Activated CD4-positive, CD25-positive, alpha-beta regulatory T cell treated with anti-CD3 and anti-CD28 coated beads, Interleukin-2, amount 50 U/mL, for 72 hours (primary cell): ENCODE results near the gene DPP3.
A peak's percentile ranks its signal among the peaks of the same experiment; 100 is the strongest.

Source experiments
- DNase-seq: peaks from one replicate; pipeline ENCODE4 v3.0.0; 2021

The DPP3 gene

GRCh38 chr11:66484806-66485380 is 4.7 kb downstream of the DPP3 start:
- DNase-seq = no peak

- DNase-seq = no peak
Observed at GRCh38 chr11:66488957-66489356, 8.7 kb downstream of the DPP3 start.

- DNase-seq = no peak
Observed at GRCh38 chr11:66489636-66490035, 9.4 kb downstream of the DPP3 start.

- DNase-seq = no peak
Observed at GRCh38 chr11:66491315-66491935, 11.2 kb downstream of the DPP3 start.

- no peak for DNase-seq
Observed at GRCh38 chr11:66492161-66492865, 12.1 kb downstream of the DPP3 start.

- no peak for DNase-seq
Observed at GRCh38 chr11:66493130-66493529, 12.9 kb downstream of the DPP3 start.

- no peak for DNase-seq
Observed at GRCh38 chr11:66494458-66494857, 14.2 kb downstream of the DPP3 start.

- no peak for DNase-seq
Observed at GRCh38 chr11:66494935-66495334, 14.7 kb downstream of the DPP3 start.

GRCh38 chr11:66495401-66495854 is 15.2 kb downstream of the DPP3 start:
- DNase-seq = no peak

- no peak for DNase-seq
Observed at GRCh38 chr11:66497206-66497605, 17.0 kb downstream of the DPP3 start.

- no peak for DNase-seq
Observed at GRCh38 chr11:66498506-66498905, 18.3 kb downstream of the DPP3 start.

GRCh38 chr11:66505276-66505816 is 25.1 kb downstream of the DPP3 start:
- DNase-seq = no peak

- no peak for DNase-seq
Observed at GRCh38 chr11:66509131-66509561, 28.9 kb downstream of the DPP3 start.

- DNase-seq = peak; percentile 82
Observed at GRCh38 chr11:66510271-66510989, 30.2 kb downstream of the DPP3 start, which contains the start of gene BBS1. BBS1 (plus strand) TSS chr11:66510635; CDS start chr11:66510660, 25 bp downstream.

GRCh38 chr11:66510990-66511339 is 30.7 kb downstream of the DPP3 start:
- DNase-seq = no peak

GRCh38 chr11:66523611-66524010 is 43.4 kb downstream of the DPP3 start:
- DNase-seq = no peak

- no peak for DNase-seq
Observed at GRCh38 chr11:66524304-66525040, 44.2 kb downstream of the DPP3 start.

- no peak for DNase-seq
Observed at GRCh38 chr11:66529069-66529468, 48.8 kb downstream of the DPP3 start.

GRCh38 chr11:66529655-66530054 is 49.4 kb downstream of the DPP3 start:
- DNase-seq = no peak

GRCh38 chr11:66530927-66531709 is 50.9 kb downstream of the DPP3 start:
- DNase-seq = no peak

- no peak for DNase-seq
Observed at GRCh38 chr11:66531841-66532240, 51.6 kb downstream of the DPP3 start.

GRCh38 chr11:66532784-66533183 is 52.5 kb downstream of the DPP3 start:
- DNase-seq = no peak
